Activated T-helper 9 cell treated with anti-CD3 and anti-CD28 coated beads, Interleukin-2, amount 50 U/mL, for 16 hours (primary cell): Measurements from ENCODE around the gene TRIM52.
"Not testable (repeated sequence)": the region's sequence is repeated elsewhere in the genome, so short reads cannot be mapped to it uniquely, and the experiment has no call there.

Experiments used
- DNase-seq: peaks from one replicate; pipeline ENCODE4 v3.0.0-alpha.2; 2020; ENCODE audit warnings: low read depth

The TRIM52 gene

DNA sequence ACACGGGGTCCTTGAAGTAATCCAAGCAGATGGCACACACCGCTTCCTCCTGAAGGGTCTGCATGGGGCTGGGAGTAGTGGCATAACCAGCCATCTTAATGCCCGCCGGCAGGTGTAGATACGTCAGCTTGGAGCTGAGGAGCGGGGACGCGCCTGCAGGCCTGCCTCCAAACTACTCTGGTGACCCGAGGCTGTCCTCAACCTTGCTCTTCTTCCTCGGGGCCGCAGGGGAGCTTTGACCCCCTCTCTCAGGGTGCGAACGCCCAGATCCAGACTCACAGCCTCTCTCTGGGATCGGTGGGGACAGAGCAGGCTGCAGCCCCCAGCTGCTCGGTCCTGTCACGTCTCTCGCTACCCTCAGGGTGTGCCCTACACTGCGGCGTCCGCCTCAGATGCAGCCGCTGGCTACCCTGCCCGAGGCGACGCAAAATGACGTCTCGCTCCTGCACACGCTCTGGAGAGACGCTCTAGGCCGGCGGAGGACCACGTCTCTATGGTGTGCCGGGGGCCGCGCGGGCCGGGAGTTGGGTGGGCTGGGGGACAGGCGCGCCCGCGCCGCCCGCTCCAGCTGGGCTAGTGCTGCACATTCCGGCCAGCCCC is at the start of gene TRIM52:
TSS of gene TRIM52 (minus strand) at position 424 of the 600 bp plus-strand sequence. CDS start at position 94, 330 bp downstream.
- peak; percentile 84 for DNase-seq

DNA sequence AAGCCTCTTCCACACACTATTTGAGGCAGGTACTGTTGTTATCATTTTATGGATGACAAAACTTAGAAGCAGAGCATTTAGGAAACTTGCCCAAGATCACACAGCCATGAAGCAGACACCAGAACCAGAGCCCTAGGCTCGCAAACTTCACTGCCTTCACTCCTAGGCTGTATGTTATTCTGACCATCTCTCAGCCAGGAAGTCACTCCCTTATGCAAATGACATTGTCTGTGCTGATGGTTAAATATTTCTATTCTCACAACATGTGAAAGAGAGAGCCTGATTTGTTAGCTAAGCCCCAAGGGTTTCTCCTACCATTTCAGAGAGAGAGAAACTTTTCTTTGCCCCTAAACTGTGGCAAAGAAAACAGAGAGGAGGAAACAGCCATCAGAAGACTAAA is 26.4 kb upstream of the TRIM52 start:
- not testable (repeated sequence) for DNase-seq

- not testable (repeated sequence) for DNase-seq
Measured at GRCh38 chr5:181285962-181286705, 25.2 kb upstream of the TRIM52 start.

DNA sequence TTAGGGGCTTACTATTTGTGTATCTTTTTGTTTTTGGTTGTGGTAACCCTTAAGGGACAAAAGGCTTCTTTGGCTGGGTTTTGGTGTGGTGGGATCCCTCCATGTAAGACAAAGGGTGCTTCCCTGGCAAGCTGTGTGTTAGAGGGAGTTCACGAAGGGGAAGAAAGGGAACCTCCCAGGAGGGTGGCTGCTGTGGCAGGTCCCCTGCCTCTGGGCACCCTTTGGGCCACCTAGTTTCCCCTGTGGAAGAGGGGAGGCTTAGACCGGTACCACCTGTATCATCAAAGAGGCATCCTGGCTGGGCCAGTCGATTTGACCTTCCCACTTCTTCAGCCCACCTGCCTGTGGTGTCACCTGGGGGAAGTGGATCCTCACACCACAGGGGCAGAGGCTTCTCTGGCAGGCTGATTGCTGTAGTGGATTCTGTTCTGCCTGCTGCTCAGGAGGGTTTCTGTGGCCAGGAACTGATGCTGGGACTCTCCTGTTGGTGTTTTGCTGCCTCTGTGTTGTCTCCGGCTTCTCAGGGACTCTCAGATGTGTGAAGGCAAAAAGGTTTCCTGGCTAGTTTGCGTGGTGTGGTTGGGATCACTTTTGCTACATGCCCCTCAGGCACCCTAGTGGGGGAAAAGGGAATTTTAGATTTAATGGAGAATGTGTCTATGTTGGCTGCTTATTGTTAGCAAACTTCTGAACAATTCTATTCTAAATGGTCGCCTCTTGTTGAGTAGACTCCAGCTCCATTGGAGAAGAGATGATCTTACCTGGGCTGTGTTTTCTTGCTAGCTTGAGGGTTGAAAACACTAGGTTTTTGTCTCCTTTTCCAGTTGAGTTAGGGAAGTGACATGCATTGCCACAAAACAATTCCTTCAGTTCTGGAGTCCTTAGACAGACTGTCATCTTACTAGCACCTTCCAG is 23.2 kb upstream of the TRIM52 start:
- DNase-seq, result not testable (repeated sequence)

- DNase-seq, result no peak
Measured at GRCh38 chr5:181283347-181283746, 22.4 kb upstream of the TRIM52 start.

DNA sequence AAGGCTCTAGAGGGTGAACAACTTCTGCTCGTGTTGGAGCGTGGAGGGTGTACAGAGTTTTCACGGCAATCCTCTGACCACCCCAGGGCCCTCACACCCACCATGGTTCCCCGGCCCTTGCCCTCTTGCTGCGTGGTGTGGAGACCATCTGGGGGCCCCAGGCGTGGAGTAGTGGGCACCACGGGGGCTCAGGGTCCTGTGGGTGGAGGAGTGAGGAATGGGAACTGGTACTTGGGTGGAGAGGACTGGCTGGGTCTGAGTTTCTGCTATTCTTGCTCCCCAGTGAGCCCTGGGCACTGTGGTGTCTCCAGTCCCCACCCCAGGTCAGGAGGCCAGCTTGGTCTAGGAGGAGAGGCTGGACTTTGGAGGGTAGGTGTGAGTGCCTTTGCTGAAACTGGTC is 21.9 kb upstream of the TRIM52 start:
- no peak for DNase-seq

- DNase-seq, result not testable (repeated sequence)
Measured at GRCh38 chr5:181282415-181282814, 21.5 kb upstream of the TRIM52 start.

DNA sequence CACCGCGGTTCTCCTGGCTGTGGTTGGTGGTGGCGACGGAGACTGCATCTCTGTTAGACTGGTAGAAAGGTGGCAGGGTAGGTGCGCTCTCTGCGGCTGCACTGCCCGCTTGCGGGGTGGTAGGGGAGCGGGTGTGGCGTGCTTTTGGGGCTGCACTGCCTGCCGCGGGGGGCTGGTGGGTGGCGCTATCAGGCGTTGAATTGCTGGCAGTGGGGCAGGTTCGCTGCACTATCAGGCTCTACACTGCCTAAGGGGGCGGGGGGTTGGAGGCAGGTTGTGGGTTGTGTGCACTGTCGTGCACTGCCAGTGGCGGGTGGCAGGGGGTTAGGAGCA is 21.0 kb upstream of the TRIM52 start:
- no peak for DNase-seq

GRCh38 chr5:181281077-181281983 is 20.4 kb upstream of the TRIM52 start:
- DNase-seq, result no peak

- no peak for DNase-seq
Measured at GRCh38 chr5:181280251-181280762, 19.4 kb upstream of the TRIM52 start.

DNA sequence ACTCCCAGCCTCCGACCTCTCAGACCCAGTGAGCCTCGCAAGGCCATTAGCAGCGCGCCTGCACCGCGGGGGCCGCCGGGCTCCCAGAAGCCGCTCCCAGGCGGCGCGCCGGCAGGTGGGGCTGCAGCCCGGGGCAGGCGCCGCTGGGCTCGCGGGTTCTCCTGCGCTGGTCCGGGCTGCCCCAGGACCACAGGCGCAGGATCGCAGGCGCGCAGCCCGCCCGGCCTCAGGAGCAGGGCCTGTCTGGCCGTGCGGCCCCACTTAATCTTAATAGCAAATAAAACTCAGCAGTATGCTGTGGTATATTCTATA is 12.4 kb upstream of the TRIM52 start:
- DNase-seq, result not testable (repeated sequence)

- DNase-seq, result no peak
Measured at GRCh38 chr5:181271081-181271480, 10.1 kb upstream of the TRIM52 start.

DNA sequence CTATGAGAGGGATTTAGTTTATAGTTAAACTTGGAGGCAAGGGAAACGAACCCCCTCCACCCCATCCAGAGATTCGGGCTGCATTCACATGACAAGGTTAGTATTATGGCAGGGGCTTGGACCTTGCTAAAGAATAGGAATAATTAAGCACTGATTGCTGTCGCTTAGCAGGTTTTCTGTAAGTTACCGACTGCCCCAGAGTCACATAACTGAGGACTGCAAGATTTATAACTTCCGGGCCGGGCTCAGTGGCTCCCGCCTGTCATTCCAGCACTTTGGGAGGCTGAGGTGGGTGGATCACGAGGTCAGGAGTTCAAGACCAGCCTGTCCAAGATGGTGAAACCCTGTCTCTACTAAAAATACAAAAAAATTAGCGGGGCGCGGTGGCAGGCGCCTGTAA is 7.0 kb upstream of the TRIM52 start:
- DNase-seq, result not testable (repeated sequence)

DNA sequence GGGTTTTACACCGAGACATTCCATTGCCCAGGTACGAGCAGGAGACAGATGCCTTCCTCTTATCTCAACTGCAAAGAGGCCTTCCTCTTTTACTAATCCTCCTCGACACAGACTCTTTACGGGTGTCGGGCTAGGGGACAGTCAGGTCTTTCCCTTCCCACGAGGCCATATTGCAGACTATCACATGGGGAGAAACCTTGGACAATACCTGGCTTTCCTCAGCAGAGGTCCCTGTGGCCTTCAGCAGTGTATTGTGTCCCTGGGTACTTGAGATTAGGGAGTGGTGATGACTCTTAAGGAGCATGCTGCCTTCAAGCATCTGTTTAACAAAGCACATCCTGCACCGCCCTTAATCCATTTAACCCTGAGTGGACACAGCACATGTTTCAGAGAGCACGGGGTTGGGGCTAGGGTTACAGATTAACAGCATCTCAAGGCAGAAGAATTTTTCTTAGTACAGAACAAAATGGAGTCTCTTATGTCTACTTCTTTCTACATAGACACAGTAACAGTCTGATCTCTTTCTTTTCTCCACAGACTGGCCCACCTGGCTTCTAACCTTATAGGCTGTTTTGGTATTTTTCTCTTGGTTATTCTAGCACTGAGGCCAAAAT is 6.5 kb upstream of the TRIM52 start:
- not testable (repeated sequence) for DNase-seq

DNA sequence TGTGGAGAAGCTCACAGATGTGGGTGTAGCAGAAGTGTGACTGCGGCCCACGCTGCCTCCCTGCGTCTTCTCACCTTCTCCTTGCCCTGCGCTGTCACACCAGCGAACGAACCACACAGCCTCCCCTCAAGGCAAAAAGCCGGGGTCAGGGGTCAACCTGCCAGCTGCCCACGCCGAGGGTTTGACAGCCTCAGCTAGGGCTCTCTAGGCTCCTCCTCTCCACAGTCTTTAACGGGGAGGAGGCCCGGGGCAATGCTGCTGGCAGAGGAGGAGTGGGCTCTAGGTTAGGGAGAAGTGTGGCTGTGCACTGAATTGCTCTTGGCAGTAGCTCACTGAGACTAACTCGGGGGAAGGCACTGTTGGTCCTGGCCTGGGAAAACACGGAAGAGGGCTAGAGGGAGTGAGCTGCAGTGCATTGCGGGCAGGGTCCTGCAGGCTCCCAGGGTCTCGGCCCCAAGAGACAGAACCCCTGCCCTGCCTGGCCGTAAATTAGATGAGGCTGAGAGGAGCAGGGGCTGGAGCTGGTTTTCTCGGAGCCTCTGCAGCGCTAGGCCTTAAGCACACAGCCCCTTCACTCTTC is 4.2 kb upstream of the TRIM52 start:
- peak; percentile 17 for DNase-seq

DNA sequence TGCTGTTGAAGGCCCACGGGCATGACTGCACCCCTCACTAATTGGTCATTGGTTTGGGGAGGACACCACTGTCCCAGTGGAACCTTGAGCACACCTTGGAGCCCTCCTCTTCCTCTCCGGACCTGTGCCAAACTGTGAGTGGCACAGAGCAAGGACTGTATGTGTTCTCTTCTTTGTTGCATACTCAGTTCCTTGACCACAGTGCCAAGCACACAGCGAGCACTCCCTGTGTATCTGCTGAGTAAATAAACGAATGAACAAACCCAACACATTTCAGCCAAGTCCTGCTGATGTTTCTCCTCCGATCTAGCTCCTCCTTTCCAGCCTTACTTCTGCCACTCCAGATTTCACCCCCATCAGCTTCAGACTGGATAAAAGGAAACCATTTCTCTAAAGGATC is 2.7 kb upstream of the TRIM52 start:
- no peak for DNase-seq

DNA sequence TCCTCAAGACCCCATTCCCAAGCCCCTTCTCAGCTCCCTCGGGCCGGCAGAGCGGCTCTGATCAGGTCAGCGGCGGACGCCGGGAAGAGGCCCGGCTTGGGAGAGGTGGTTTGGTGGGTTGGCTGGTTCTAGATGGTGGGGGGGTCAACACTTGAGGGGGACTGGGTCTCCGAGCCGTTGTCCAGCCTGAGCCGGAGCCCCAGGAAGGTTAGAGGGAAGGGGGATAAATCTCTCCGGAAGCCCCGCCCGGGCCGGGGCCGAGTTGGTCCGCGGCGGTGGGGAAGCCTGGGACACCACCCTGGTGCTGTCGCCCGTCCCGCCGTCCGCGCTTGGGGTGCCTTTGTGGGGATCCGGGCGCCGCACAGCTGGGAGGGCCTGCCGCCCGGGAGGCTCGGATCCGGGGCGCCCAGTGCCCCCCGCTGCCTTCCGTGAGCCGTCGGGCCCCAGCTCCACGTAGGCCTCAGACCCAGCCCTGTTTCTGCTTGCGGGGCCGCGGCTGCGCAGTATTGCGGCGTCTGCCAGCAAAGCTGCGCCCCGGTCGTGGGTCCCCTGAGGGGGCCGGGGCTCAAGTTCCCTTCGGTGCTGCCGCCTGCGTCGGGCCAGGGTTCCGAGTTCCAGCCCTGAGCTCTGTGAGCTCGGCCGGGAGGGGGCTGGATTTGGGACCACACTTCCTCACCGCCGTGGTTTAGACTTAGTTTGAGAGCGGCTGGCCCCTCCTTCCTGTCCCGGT is 542 bp upstream of the TRIM52 start:
- peak; percentile 56 for DNase-seq

- DNase-seq, result no peak
Measured at GRCh38 chr5:181259974-181260719, 796 bp downstream of the TRIM52 start.

DNA sequence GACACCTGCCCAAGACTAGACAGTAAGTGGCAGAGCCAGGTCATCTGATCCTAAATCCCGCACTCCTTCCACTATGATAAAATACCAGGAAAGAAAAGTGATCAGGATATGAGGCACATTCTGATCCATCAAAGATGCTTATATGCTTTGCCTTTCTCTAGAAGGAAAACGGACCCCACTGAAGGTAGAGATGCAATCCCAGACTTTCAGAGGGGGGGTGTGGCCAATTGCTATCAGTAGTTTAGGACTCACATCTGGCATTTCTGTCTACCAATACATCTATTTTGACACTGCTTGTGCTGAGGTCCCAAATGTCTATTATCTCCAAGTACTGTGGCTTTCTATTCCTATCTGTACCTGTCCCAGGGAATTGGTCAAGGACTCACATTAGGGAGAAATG is 1.7 kb downstream of the TRIM52 start:
- no peak for DNase-seq
